GM12878 (cell line): Measurements from ENCODE around the gene POU6F2. TPM values are rescaled to one million over a fixed set of nuclear protein-coding genes. Genes with fewer than 3 reads are reported as not detected.

Source experiments
- ATAC-seq: fragments of 200-7000 bp; cut with Tn5 transposase; 3 replicates; pipeline ENCODE4 v1.9.1; 2020; ENCODE audit warnings: mild to moderate bottlenecking, moderate library complexity
- BruUV-seq: library from RNA; stranded (reverse); fragments of 400-500 nt; replicated peaks from 2 replicates; lab custom pipeline; 2021; lab: Mats Ljungman, UMichigan
- CTCF ChIA-PET: fragments of 300-600 bp; sonication (Branson Sonifier 250); formaldehyde crosslinking; extraction: SDS; loops from one replicate; lab custom pipeline; 2021; ENCODE audit warnings: inconsistent platforms; lab: Yijun Ruan, JAX
- POLR2A ChIA-PET: fragments of 350-600 bp; formaldehyde crosslinking; extraction: SDS; loops from one replicate; lab custom pipeline; 2021; ENCODE audit warnings: inconsistent platforms; lab: Charles Lee
- RAD21 ChIA-PET: fragments of 300-600 bp; sonication (Branson Sonifier 250); formaldehyde crosslinking; loops from one replicate; lab custom pipeline; 2023; ENCODE audit warnings: antibody characterized with exemption; ENCODE audit not compliant: unreplicated experiment; lab: Charles Lee
- SMC1A ChIA-PET: fragments of 300-600 bp; sonication (Branson Sonifier 250); formaldehyde crosslinking; loops from one replicate; lab custom pipeline; 2023; ENCODE audit not compliant: unreplicated experiment, uncharacterized antibody; lab: Charles Lee
- DNase-seq: peaks from one replicate; pipeline ENCODE4 v3.0.0-alpha.2; 2011; ENCODE audit warnings: low read depth, low spot score
- FAIRE-seq: peaks from 3 replicates; lab custom pipeline; 2011; peaks lifted over from hg19 to GRCh38; lab: Jason Lieb, UNC
- H2AFZ ChIP-seq: 2 replicates; pipeline ENCODE4 v1.6.0; 2011; ENCODE audit warnings: low read depth, low read length, control low read depth; ENCODE audit not compliant: control insufficient read depth
- H3K27ac ChIP-seq: 2 replicates; pipeline ENCODE4 v1.5.1; 2011; ENCODE audit warnings: control low read depth; ENCODE audit not compliant: control insufficient read depth, insufficient read depth
- H3K27me3 ChIP-seq, 2 experiments: replicated peaks in 1 of 2; 2 replicates each; pipeline versions ENCODE4 v1.6.0 to v1.6.1; 2011; ENCODE audit warnings: low read length in 1 of 2; ENCODE audit not compliant: control insufficient read depth in 2 of 2, insufficient read depth in 2 of 2
- H3K36me3 ChIP-seq, 2 experiments: 2 replicates each; pipeline ENCODE4 v1.5.1; 2011; ENCODE audit warnings: low read length in 1 of 2; ENCODE audit not compliant: control insufficient read depth in 2 of 2, insufficient read depth in 2 of 2
- H3K4me1 ChIP-seq: 2 replicates; pipeline ENCODE4 v1.6.1; 2011; ENCODE audit warnings: mild to moderate bottlenecking, low read length, moderate library complexity, mixed read lengths; ENCODE audit not compliant: control insufficient read depth, insufficient read depth
- H3K4me2 ChIP-seq: 2 replicates; pipeline ENCODE4 v1.6.0; 2011; ENCODE audit warnings: control low read depth; ENCODE audit not compliant: control insufficient read depth, insufficient read depth
- H3K4me3 ChIP-seq: fragments of 200-600 bp; sonication (generic); 2 replicates; pipeline ENCODE4 v1.5.1; 2016
- H3K79me2 ChIP-seq: 2 replicates; pipeline ENCODE4 v1.6.0; 2011; ENCODE audit warnings: low read length; ENCODE audit not compliant: control insufficient read depth, insufficient read depth
- H3K9ac ChIP-seq: 2 replicates; pipeline ENCODE4 v1.8.0; 2011; ENCODE audit warnings: low read length, control low read depth, mixed read lengths; ENCODE audit not compliant: control insufficient read depth, insufficient read depth
- H3K9me3 ChIP-seq: replicated peaks from 3 replicates; pipeline ENCODE4 v1.5.1; 2011; ENCODE audit warnings: mild to moderate bottlenecking, low read length; ENCODE audit not compliant: control insufficient read depth, insufficient read depth
- H4K20me1 ChIP-seq: 2 replicates; pipeline ENCODE4 v1.6.0; 2011; ENCODE audit not compliant: control insufficient read depth, insufficient read depth
- BRCA1 ChIP-seq: IDR thresholded peaks from 2 replicates; pipeline ENCODE4 v1.6.1; 2011; ENCODE audit warnings: low read depth, low read length, improper control_type of control experiment
- FOXM1 ChIP-seq: IDR thresholded peaks from 2 replicates; pipeline ENCODE4 v1.6.1; 2012; ENCODE audit warnings: low read depth, mild to moderate bottlenecking, inconsistent platforms, low read length, moderate library complexity
- KDM1A ChIP-seq: fragments of 200-600 bp; sonication (generic); IDR thresholded peaks from 2 replicates; pipeline ENCODE4 v1.6.1; 2016; ENCODE audit warnings: borderline replicate concordance
- MEF2A ChIP-seq: IDR thresholded peaks from 2 replicates; pipeline ENCODE4 v1.6.1; 2011; ENCODE audit warnings: low read depth, mild to moderate bottlenecking, low read length, moderate library complexity; ENCODE audit not compliant: insufficient read depth
- MTA2 ChIP-seq: fragments of 450-650 bp; IDR thresholded peaks from 2 replicates; pipeline ENCODE4 v1.6.1; 2016; ENCODE audit warnings: low read depth, mild to moderate bottlenecking, moderate library complexity
- NFYB ChIP-seq: IDR thresholded peaks from 2 replicates; pipeline ENCODE4 v1.6.1; 2011; ENCODE audit warnings: low read depth, mild to moderate bottlenecking, low read length, improper control_type of control experiment, moderate library complexity; ENCODE audit not compliant: insufficient read depth
- NR2C2 ChIP-seq: IDR thresholded peaks from 2 replicates; pipeline ENCODE4 v1.6.1; 2011; ENCODE audit warnings: borderline replicate concordance, low read depth; ENCODE audit not compliant: control insufficient read depth, insufficient read length
- NR2F1 ChIP-seq: fragments of 450-650 bp; conservative IDR thresholded peaks from 2 replicates; pipeline ENCODE4 v1.6.1; 2017; ENCODE audit warnings: mild to moderate bottlenecking
- POLR2A ChIP-seq: IDR thresholded peaks from 2 replicates; pipeline ENCODE4 v1.6.1; 2011; ENCODE audit warnings: low read depth, mild to moderate bottlenecking, low read length
- RAD21 ChIP-seq: IDR thresholded peaks from 2 replicates; pipeline ENCODE4 v1.6.1; 2011; ENCODE audit warnings: mild to moderate bottlenecking, low read depth, low read length, moderate library complexity; ENCODE audit not compliant: insufficient read depth
- TCF3 ChIP-seq: IDR thresholded peaks from 2 replicates; pipeline ENCODE4 v1.6.1; 2012; ENCODE audit warnings: low read depth, mild to moderate bottlenecking, low read length, borderline replicate concordance; ENCODE audit not compliant: insufficient read depth
- ZNF384 ChIP-seq: IDR thresholded peaks from 2 replicates; pipeline ENCODE4 v1.6.1; 2012; ENCODE audit warnings: low read depth, mild to moderate bottlenecking, low read length, improper control_type of control experiment, borderline replicate concordance
- ZNF622 ChIP-seq: fragments of 450-650 bp; IDR thresholded peaks from 2 replicates; pipeline ENCODE4 v1.6.1; 2017; ENCODE audit warnings: mild to moderate bottlenecking, inconsistent platforms
- WGBS: methylation state at CpG from one replicate; pipeline ENCODE4 v1.1.6; 2016; ENCODE audit warnings: low lambda C conversion rate; ENCODE audit not compliant: insufficient replicate concordance, insufficient coverage; ENCODE audit errors: missing lambda C conversion rate; 5-methylcytosine and 5-hydroxymethylcytosine counted together
- in situ Hi-C: fragments of 300-500 bp; cut with MboI; formaldehyde crosslinking; loops from 9 replicates; pipeline ENCODE4 v1.14.3; 2018; ENCODE audit warnings: mixed read lengths
- intact Hi-C: fragments of 100-400 bp; cut with micrococcal nuclease; formaldehyde crosslinking; loops from one replicate; pipeline ENCODE4 v1.14.2; 2022; ENCODE audit not compliant: unreplicated experiment
- polyA plus RNA-seq, 11 experiments: library from polyadenylated mRNA; depleted of rRNA in 4 of 11; unstranded in 6 of 11; stranded (reverse) in 5 of 11; fragments of >200 nt; fragmentation: Nextera tagmentation in 4 of 11; fragmentation: Illumina TruSeq in 1 of 11; extraction: Ambion mirVana in 4 of 11; extraction: Trizol in 1 of 11; gene quantifications; 1 replicate in 1 of 11; 2 replicates in 10 of 11; pipeline versions ENCODE4 v1.2.1 to v1.2.3, GENCODE V29; 2011 to 2016; ENCODE audit warnings: inconsistent platforms in 2 of 11, missing spikeins in 2 of 11, low read depth in 1 of 11
- total RNA-seq, 4 experiments: library from RNA; depleted of rRNA in 3 of 4; stranded (reverse); fragments of >200 nt in 3 of 4; fragmentation: Illumina TruSeq in 1 of 4; extraction: Trizol in 1 of 4; gene quantifications; 2 replicates each; pipeline versions ENCODE4 v1.2.1 to v1.2.3, GENCODE V29; 2013 to 2021
- TF ChIP-seq, protein P1 (sequence below): fragments of 450-650 bp; IDR thresholded peaks from 2 replicates; pipeline ENCODE4 v1.6.1; 2017; ENCODE audit warnings: mild to moderate bottlenecking, moderate library complexity
- TF ChIP-seq, protein P2 (sequence below): fragments of 450-650 bp; IDR thresholded peaks from 2 replicates; pipeline ENCODE4 v1.6.1; 2018; ENCODE audit warnings: mild to moderate bottlenecking, low read depth, moderate library complexity; ENCODE audit not compliant: partially characterized antibody

POU6F2 gene
- total and polyA plus RNA-seq, 10 of the 15 experiments (the other 5 are each of a cell fraction or from before 2014, with no cell fraction given) = 0.10 TPM; not detected in 9

DNA sequence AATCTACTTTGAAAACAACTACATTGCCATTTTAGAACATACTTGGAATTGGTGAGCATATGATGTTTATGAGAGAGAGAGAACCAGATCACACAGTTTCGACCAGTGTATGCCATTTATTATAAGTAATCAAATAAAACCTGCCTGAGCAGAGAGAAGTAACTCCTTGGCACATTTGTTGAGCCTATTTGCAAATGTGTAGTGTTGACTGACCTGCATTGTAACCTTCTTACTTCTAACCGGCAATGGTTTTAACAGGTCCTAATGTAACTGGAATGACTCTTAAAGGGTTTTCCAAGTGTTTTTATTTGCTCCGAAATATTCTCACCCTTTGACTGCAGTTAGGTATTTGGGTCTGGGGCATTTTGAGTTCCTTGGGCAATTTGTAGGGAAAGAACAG, 167.6 kb downstream of the POU6F2 start:
- H3K27me3 ChIP-seq = no peaks in the 10 kb centered on the region
- CTCF ChIA-PET = no interaction called here

DNA sequence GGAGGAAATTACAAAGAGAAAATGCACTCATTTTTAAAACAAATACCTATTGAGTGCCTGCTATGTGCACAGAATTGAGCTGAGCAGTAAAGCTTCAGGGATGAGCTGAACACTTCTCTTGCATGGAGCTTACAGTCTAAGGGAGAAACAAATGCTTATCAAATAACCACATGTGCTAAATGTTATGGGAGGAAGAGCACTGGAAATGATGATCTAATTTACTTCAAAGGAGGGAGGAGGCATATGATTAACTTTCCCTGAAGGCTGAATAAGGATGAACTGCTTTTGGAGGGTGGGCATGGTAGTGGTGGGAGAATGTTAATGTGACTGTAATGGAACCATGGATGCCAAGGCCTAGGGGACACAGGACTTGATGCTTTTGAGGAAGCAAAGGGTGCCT, 168.2 kb downstream of the POU6F2 start:
- ChIA-PET SMC1A (no interaction called here), CTCF (no interaction called here), POLR2A (interaction anchor here (0.5 kb wide), 1 partner anchor 1168 kb away, joined by 3 read pairs; no protein-coding TSS in a partner anchor), RAD21 (no interaction called here)
- H3K27ac ChIP-seq = no peak overlapping the region
- H3K79me2 ChIP-seq = no peaks in the 10 kb centered on the region
- H3K4me1 ChIP-seq = no peaks in the 10 kb centered on the region
- H3K9ac ChIP-seq = no peak overlapping the region
- no peaks in the 10 kb centered on the region for H4K20me1 ChIP-seq
- BruUV-seq = no TSS peak
- H3K9me3 ChIP-seq = no peaks in the 10 kb centered on the region
- no peak overlapping the region for H2AFZ ChIP-seq
- ATAC-seq (no peak), DNase-seq (no peak), FAIRE-seq (no peak)
- no peak overlapping the region for H3K4me2 ChIP-seq
- in situ Hi-C loops (no loop called here), intact Hi-C loops (no loop called here)
- H3K4me3 ChIP-seq = no peak overlapping the region
- H3K27me3 ChIP-seq = no peaks in the 10 kb centered on the region
- no peaks in the 10 kb centered on the region for H3K36me3 ChIP-seq
- TF ChIP-seq MEF2A = no peak
- no peak for TF ChIP-seq FOXM1
- TF ChIP-seq, protein P1, sequence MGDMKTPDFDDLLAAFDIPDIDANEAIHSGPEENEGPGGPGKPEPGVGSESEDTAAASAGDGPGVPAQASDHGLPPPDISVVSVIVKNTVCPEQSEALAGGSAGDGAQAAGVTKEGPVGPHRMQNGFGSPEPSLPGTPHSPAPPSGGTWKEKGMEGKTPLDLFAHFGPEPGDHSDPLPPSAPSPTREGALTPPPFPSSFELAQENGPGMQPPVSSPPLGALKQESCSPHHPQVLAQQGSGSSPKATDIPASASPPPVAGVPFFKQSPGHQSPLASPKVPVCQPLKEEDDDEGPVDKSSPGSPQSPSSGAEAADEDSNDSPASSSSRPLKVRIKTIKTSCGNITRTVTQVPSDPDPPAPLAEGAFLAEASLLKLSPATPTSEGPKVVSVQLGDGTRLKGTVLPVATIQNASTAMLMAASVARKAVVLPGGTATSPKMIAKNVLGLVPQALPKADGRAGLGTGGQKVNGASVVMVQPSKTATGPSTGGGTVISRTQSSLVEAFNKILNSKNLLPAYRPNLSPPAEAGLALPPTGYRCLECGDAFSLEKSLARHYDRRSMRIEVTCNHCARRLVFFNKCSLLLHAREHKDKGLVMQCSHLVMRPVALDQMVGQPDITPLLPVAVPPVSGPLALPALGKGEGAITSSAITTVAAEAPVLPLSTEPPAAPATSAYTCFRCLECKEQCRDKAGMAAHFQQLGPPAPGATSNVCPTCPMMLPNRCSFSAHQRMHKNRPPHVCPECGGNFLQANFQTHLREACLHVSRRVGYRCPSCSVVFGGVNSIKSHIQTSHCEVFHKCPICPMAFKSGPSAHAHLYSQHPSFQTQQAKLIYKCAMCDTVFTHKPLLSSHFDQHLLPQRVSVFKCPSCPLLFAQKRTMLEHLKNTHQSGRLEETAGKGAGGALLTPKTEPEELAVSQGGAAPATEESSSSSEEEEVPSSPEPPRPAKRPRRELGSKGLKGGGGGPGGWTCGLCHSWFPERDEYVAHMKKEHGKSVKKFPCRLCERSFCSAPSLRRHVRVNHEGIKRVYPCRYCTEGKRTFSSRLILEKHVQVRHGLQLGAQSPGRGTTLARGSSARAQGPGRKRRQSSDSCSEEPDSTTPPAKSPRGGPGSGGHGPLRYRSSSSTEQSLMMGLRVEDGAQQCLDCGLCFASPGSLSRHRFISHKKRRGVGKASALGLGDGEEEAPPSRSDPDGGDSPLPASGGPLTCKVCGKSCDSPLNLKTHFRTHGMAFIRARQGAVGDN = no peak
- TF ChIP-seq, protein P2, sequence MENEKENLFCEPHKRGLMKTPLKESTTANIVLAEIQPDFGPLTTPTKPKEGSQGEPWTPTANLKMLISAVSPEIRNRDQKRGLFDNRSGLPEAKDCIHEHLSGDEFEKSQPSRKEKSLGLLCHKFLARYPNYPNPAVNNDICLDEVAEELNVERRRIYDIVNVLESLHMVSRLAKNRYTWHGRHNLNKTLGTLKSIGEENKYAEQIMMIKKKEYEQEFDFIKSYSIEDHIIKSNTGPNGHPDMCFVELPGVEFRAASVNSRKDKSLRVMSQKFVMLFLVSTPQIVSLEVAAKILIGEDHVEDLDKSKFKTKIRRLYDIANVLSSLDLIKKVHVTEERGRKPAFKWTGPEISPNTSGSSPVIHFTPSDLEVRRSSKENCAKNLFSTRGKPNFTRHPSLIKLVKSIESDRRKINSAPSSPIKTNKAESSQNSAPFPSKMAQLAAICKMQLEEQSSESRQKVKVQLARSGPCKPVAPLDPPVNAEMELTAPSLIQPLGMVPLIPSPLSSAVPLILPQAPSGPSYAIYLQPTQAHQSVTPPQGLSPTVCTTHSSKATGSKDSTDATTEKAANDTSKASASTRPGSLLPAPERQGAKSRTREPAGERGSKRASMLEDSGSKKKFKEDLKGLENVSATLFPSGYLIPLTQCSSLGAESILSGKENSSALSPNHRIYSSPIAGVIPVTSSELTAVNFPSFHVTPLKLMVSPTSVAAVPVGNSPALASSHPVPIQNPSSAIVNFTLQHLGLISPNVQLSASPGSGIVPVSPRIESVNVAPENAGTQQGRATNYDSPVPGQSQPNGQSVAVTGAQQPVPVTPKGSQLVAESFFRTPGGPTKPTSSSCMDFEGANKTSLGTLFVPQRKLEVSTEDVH = no peak
- TF ChIP-seq ZNF384 = no peak
- no peak for TF ChIP-seq POLR2A
- TF ChIP-seq KDM1A = no peak
- TF ChIP-seq MTA2 = no peak
- TF ChIP-seq NR2C2 = no peak
- no peak for TF ChIP-seq ZNF622
- no peak for TF ChIP-seq RAD21

More for the DNA sequence above, 167.6 kb downstream of the POU6F2 start:
- no peaks in the 10 kb centered on the region for H3K79me2 ChIP-seq
- H3K4me3 ChIP-seq = no peak overlapping the region
- H3K9ac ChIP-seq = no peak overlapping the region
- WGBS = 46% methylated on average over 3 of the region's 3 CpGs
- RAD21 ChIA-PET = no interaction called here
- H4K20me1 ChIP-seq = no peaks in the 10 kb centered on the region
- no peak overlapping the region for H2AFZ ChIP-seq
- H3K4me1 ChIP-seq = no peaks in the 10 kb centered on the region
- no peaks in the 10 kb centered on the region for H3K36me3 ChIP-seq
- H3K4me2 ChIP-seq = no peak overlapping the region
- in situ Hi-C loops = no loop called here
- DNase-seq (no peak), FAIRE-seq (no peak), ATAC-seq (no peak)
- SMC1A ChIA-PET = no interaction called here
- no peak overlapping the region for H3K27ac ChIP-seq
- intact Hi-C loops = no loop called here
- H3K9me3 ChIP-seq = no peaks in the 10 kb centered on the region
- TF ChIP-seq TCF3 = no peak
- no peak for TF ChIP-seq NR2F1
- no peak for TF ChIP-seq NFYB
- no peak for TF ChIP-seq BRCA1
- BruUV-seq = no TSS peak
- POLR2A ChIA-PET = no interaction called here
